ENCODE results near the gene RGS6. TPM values are rescaled to one million over a fixed set of nuclear protein-coding genes. Genes with fewer than 3 reads are reported as not detected.
A peak's percentile ranks its signal among the peaks of the same experiment; 100 is the strongest.

The RGS6 gene
- total and polyA plus RNA-seq, 4 donors: 0.06 to 5.3 (median 0.17) TPM; not detected in 1

- no peak for DNase-seq (ENCODE audit: low spot score)
These were observed 612.6 kb downstream of the RGS6 start for GRCh38 chr14:72544615-72545387.

More at GRCh38 chr14:72544615-72545387, 612.6 kb downstream of the RGS6 start:
- Histone ChIP-seq H3K27ac (ENCODE audit: low read depth in 1 of 2, low read length in 2 of 2) (peak overlapping the region; percentile 43 to 48), H3K27me3 (ENCODE audit: control insufficient read depth in 4 of 4, insufficient read depth in 4 of 4, low read length in 3 of 4) (no peaks in the 10 kb centered on the region), H3K4me1 (ENCODE audit: control insufficient read depth in 4 of 4, insufficient read depth in 4 of 4, low read length in 3 of 4) (peaks cover 5 to 40% (median 24%) of the 10 kb centered on the region in 4 donors), H3K36me3 (ENCODE audit: control insufficient read depth in 4 of 4, insufficient read depth in 3 of 4, low read depth in 1 of 4, low read length in 3 of 4) (no peaks in the 10 kb centered on the region), H3K4me3 (ENCODE audit: low read depth in 1 of 3, low read length in 3 of 3) (no peak overlapping the region), H3K9ac (ENCODE audit: low read depth in 1 of 2, low read length in 2 of 2) (no peak overlapping the region), H3K9me3 (ENCODE audit: control insufficient read depth in 4 of 4, low read length in 3 of 4) (no peaks in the 10 kb centered on the region)
- TF ChIP-seq HNF4A (conservative IDR thresholded peaks at IDR 0.05) (peak in 1 of 2 donors; percentile 8), HNF4G (IDR thresholded peaks at IDR 0.05) (no peak), RAD21 (IDR thresholded peaks at IDR 0.05) (peak in 1 of 2 donors; percentile 7), FOXA2 (IDR thresholded peaks at IDR 0.05) (no peak), REST (IDR thresholded peaks at IDR 0.05) (no peak), RXRA (IDR thresholded peaks at IDR 0.05) (peak; percentile 13 to 61), CTCF (IDR thresholded peaks at IDR 0.05; ENCODE audit: low read depth, low read length, missing input control) (no peak), YY1 (IDR thresholded peaks at IDR 0.05) (no peak), JUND (IDR thresholded peaks at IDR 0.05) (no peak), FOXA1 (IDR thresholded peaks at IDR 0.05) (no peak), TAF1 (conservative IDR thresholded peaks at IDR 0.05) (no peak), EGR1 (IDR thresholded peaks at IDR 0.05; ENCODE audit: low read depth in 2 of 2) (no peak)
- WGBS: 60% methylated on average over 8 of the region's 8 CpGs
